ENCODE results near the gene CHAF1B.

- TF ChIP-seq, protein P1, sequence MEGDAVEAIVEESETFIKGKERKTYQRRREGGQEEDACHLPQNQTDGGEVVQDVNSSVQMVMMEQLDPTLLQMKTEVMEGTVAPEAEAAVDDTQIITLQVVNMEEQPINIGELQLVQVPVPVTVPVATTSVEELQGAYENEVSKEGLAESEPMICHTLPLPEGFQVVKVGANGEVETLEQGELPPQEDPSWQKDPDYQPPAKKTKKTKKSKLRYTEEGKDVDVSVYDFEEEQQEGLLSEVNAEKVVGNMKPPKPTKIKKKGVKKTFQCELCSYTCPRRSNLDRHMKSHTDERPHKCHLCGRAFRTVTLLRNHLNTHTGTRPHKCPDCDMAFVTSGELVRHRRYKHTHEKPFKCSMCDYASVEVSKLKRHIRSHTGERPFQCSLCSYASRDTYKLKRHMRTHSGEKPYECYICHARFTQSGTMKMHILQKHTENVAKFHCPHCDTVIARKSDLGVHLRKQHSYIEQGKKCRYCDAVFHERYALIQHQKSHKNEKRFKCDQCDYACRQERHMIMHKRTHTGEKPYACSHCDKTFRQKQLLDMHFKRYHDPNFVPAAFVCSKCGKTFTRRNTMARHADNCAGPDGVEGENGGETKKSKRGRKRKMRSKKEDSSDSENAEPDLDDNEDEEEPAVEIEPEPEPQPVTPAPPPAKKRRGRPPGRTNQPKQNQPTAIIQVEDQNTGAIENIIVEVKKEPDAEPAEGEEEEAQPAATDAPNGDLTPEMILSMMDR (IDR thresholded peaks at IDR 0.05): no peak
- no peak for TF ChIP-seq EP300 (IDR thresholded peaks at IDR 0.05)
- TF ChIP-seq POLR2AphosphoS5 (IDR thresholded peaks at IDR 0.05): no peak
These were observed 30.2 kb downstream of the CHAF1B start for GRCh38 chr21:36415375-36415774.

Measured in esophagus muscularis mucosa (tissue), 4 donors.